GM12865 (cell line): ENCODE results near the gene CCDC178.
A peak's percentile ranks its signal among the peaks of the same experiment; 100 is the strongest.

Experiments
- DNase-seq: peaks from one replicate; pipeline ENCODE4 v3.0.0; 2010; ENCODE audit warnings: low read depth
- H3K4me3 ChIP-seq: 2 replicates; pipeline ENCODE4 v1.5.1; 2011; ENCODE audit warnings: mild to moderate bottlenecking, low read depth, low read length, control low read depth
- CTCF ChIP-seq: IDR thresholded peaks from 2 replicates; pipeline ENCODE4 v1.5.1; 2011; ENCODE audit warnings: low read length, control low read depth, low read depth, inconsistent platforms; ENCODE audit not compliant: insufficient read depth; ENCODE audit errors: missing control alignments

CCDC178 gene

GRCh38 chr18:33440060-33441043, at the start of gene CCDC178:
CCDC178 (minus strand) TSS chr18:33440721; CDS start chr18:33412088, 28,633 bp downstream.
- H3K4me3 ChIP-seq: no peak within 1 kb of the TSS
- peak; percentile 23 for DNase-seq
- TF ChIP-seq CTCF: peak; percentile 21

- no peak for TF ChIP-seq CTCF
- no peak for DNase-seq
- H3K4me3 ChIP-seq: no peak overlapping the region
These were observed 43.4 kb upstream of the CCDC178 start for GRCh38 chr18:33483908-33484307.

GRCh38 chr18:33472509-33472908, 32.0 kb upstream of the CCDC178 start:
- no peak for DNase-seq
- H3K4me3 ChIP-seq: peak overlapping the region; percentile 19; the same call in 1 of the 2 replicates
- TF ChIP-seq CTCF: no peak

GRCh38 chr18:33470216-33470615, 29.7 kb upstream of the CCDC178 start:
- H3K4me3 ChIP-seq: no peak overlapping the region
- TF ChIP-seq CTCF: no peak
- no peak for DNase-seq

GRCh38 chr18:33469699-33470098, 29.2 kb upstream of the CCDC178 start:
- DNase-seq: no peak
- no peak overlapping the region for H3K4me3 ChIP-seq
- no peak for TF ChIP-seq CTCF

GRCh38 chr18:33467531-33467930, 27.0 kb upstream of the CCDC178 start:
- TF ChIP-seq CTCF: no peak
- H3K4me3 ChIP-seq: no peak overlapping the region
- no peak for DNase-seq
